ENCODE results near the gene SMCP.

The SMCP gene, protein sequence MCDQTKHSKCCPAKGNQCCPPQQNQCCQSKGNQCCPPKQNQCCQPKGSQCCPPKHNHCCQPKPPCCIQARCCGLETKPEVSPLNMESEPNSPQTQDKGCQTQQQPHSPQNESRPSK

DNA sequence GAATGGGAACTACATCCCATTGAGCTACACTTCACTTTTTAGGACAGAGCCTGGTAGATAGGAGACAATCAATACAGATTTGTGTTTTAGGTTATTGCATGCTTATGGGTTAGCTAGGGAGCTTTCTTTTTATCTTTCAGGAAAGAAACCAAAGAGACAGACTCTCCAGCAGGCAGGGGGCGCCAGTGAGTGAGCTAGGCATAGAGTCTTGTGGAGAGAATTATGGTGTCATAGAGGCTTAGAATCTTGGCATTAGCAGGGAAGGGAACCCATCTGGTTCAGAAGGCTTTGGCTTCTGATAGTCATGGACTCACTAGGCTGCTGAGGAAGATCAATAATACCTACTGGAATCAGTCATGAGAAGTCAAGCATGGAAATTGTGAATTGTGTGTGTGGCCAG, at the start of gene SMCP:
SMCP (plus strand) TSS at position 281 of the 400 bp plus-strand sequence. CDS start 6,101 bp downstream, outside the sequence.
- peak; percentile 37 for DNase-seq

GRCh38 chr1:152836870-152837269, 41.3 kb upstream of the SMCP start:
- no peak for DNase-seq

DNA sequence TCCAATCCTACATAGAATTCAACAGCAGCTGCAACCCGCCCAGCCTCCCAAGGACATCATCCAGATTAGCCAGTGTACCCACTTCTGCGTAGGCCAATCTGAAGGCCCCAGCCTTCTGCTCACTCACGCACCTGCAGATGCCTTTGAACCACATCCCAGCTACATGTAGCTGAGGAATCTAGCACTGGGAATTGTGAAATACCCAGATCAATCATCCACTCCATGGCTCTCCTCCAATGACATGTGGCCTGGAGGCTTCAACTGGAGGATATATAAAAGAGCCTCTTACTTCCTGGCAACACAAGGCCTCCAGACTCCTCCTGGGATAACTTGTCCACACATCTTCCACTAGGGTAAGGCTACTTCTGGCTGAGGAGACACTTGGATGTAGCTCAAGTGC, 35.6 kb upstream of the SMCP start, which contains the start of gene LCE6A:
LCE6A (plus strand) TSS at position 301 of the 400 bp plus-strand sequence. CDS start 665 bp downstream, outside the sequence.
- no peak for DNase-seq

GRCh38 chr1:152855661-152856060, 22.5 kb upstream of the SMCP start:
- no peak for DNase-seq

DNA sequence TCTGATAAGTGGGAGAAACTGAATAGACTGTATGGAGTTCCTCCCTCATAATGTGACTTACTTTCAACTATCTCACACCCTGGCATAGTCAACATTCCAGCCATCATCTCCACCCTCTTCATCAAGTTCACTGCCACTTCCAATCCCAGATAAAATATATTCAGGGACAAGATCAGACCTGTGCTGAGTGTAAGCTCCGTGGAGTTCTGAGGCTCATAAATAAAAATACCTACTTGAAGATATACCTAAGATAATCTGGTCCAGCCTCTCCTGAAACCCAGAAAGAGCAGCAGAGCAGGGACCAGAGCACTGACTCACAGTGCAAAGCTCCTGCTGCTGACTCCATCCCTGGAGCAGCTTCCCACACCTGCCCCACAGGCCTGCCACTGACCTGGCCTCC, 20.1 kb upstream of the SMCP start:
- DNase-seq: no peak

DNA sequence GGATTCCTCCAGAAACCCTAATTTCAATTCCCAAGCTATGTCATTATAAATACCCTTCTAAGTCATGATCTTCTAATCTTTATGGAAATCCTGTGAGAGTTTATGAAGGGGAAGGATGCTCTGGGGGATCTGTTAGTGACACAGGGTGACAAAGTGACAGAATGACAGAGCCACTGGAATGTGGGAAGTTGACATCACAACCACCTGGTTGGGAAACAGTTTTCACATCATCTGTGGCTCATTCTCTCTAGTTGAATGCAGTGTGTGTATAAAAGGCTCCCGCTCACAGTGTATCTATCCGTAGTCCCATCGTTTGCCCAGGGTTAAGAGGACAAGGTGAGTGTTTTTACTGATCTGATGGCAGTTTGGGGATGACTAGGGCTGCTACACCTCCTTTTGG, 18.4 kb upstream of the SMCP start, which contains the start of gene LCE7A:
LCE7A (plus strand) TSS at position 301 of the 400 bp plus-strand sequence. CDS start 702 bp downstream, outside the sequence.
- DNase-seq: no peak

DNA sequence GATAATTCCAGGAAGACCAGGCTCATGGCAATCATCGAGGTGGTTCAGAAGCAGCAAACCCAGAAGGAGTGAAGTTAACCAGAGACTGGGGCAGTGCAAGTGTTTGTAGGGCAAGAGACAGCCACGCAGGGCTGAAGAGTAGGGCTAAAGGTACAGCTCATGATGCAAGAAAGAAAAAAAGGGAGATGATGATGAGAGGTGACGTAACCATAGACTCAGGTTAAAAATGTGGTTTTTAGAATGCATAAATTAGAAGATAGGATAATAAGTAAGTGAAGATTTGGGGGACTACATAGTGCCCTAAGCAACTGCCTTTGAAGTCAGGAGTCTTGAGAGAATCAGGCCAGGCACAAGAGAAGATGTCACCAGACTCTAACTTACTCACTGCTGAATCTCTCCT, 18.0 kb upstream of the SMCP start:
- no peak for DNase-seq

DNA sequence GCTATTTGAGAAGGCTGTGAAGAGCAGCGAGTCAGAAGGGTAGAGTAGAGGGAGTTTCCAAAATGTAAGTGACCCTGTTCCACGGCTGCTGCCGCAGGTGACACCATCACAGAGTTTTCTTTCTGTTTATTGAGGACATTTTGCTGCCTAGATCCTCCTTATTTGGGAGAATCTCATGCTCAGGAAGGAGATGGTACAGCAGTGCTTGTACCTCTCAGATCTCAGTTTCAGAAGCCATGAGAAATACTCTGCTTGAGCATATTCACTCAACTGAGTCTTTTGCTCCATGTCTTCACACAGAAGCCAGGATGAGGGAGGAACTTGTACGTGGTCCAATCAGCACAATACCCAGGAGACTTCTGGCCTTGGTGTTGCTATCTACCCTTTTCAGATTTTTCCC, 16.7 kb upstream of the SMCP start:
- DNase-seq: no peak

GRCh38 chr1:152864443-152864842, 13.7 kb upstream of the SMCP start:
- no peak for DNase-seq

DNA sequence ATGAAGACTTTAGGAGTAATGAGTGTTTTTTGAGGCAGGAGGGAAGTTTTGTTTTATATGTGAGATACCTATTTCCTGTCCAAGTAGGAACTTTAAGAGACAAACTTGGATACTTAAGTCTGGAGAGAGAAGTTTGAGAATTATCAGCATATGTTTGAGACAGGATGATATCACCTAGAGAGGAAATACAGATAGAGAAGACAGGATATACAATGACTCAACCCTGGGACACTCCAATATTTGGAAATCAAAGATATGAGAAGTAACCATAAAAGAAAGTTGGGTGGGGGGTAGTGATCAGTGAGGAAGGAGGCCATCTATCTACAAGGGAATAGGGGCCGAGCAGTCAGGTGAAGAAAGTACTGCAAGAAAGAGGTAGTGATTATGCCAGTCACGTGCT, 11.8 kb upstream of the SMCP start:
- no peak for DNase-seq

GRCh38 chr1:152869808-152870419, 8.2 kb upstream of the SMCP start:
- DNase-seq: peak; percentile 58

- DNase-seq: no peak
Measured at GRCh38 chr1:152870831-152871730, 7.0 kb upstream of the SMCP start.

DNA sequence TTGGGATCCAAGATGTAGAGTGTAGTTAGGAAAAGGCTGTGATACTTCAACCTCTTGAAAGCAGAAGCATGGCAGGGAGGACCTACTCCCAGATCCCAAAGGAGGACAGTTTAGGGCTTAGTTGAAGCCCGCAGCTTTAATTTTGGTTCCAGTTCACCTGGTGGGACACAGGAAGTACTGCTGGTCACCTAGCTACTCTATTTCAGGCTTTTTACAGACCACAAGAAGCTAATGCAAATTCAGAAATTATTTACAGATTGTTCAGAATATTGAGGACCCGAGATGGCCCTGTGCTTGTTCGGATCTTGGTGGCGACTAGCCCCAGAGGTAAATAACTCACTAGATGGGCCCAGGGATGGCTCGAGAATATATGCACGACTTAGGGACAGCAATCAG, 6.4 kb upstream of the SMCP start:
- DNase-seq: no peak

DNA sequence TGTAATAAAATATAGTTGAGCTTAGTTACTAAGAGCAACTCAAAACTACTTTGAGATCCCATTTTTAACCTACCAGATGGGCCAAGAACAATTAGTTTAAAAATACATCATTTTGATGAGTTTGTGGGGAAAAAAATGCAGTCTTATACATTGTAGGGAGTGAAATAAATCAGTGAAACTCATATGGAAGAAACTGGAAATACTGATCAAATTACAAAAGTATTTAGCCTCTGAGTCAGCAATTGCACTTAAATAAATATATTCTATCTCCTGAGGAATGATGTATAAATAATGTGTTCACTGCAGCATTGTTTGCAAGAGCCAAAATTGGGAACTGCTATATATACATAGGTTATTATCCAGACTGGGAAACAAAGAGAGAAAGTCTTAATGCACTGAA, 4.6 kb upstream of the SMCP start:
- no peak for DNase-seq

DNA sequence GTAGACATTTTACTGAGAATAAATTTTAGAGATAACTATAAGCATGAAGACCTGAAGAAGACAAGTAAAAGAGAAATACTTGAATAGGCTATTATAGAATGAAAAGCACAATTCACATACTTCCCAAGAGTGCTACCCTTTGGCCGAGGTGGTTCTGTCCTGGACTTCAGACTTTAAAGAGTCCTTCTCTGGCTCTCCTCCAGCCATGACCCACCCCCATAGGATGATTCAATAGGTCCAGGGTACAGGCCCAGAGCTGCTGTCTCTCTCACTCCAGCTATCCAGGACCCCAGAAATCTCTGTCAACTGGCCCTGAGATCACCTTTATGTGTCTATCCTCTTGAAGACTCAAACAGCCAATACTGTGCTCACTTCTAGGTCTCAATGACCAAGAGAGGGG, 1.3 kb upstream of the SMCP start:
- no peak for DNase-seq

- DNase-seq: no peak
Measured at GRCh38 chr1:152879559-152880198, 1.6 kb downstream of the SMCP start.

GRCh38 chr1:152880316-152880715, 2.2 kb downstream of the SMCP start:
- no peak for DNase-seq

- DNase-seq: no peak
Measured at GRCh38 chr1:152880907-152881306, 2.8 kb downstream of the SMCP start.

- no peak for DNase-seq
Measured at GRCh38 chr1:152884085-152884484, 6.0 kb downstream of the SMCP start.

- DNase-seq: no peak
Measured at GRCh38 chr1:152884506-152884905, 6.4 kb downstream of the SMCP start.

DNA sequence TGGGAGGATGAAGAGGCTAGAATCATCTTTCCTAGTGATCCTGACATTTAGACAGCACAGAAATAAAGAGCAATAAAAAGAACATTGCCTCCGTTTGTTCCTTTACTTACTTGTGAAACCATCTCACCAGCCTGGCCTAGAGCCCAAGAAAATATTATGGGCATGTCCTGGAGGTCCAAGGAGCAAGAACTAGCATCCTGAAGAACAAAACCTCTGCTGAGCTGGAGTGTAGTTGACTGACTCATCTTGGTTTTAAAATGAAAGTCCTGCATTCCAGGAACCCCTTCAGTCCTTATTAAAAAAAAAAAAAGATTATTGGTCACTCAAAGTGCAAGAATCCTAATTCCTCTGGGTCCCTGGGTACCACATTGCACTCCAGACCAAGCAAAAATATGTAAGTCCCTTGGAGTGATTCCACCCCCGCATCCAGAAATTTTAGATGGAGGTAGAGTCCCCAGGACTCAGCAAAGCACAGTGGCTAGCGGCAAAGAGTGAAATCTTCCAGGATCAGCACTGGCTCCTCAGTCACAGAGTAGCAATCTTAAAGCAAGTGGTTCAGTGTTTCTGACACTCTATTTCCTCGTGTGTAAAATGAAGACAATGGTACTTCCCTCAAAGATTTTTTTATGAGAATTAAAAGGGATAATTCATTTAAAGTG, 7.0 kb downstream of the SMCP start:
- DNase-seq: no peak

- DNase-seq: no peak
Measured at GRCh38 chr1:152886085-152886484, 8.0 kb downstream of the SMCP start.

Measured in activated CD4-positive, CD25-positive, alpha-beta regulatory T cell treated with anti-CD3 and anti-CD28 coated beads, Interleukin-2, amount 50 U/mL, for 72 hours (primary cell).